ENCODE data around the gene HRCT1. TPM values are rescaled to one million over a fixed set of nuclear protein-coding genes. Genes with fewer than 3 reads are reported as not detected.
A peak's percentile ranks its signal among the peaks of the same experiment; 100 is the strongest.

Gene HRCT1
- total and polyA plus RNA-seq, 2 donors (not counting 3 experiments of a cell fraction or from before 2014, with no cell fraction given), result 1.2 to 7.0 TPM

DNA sequence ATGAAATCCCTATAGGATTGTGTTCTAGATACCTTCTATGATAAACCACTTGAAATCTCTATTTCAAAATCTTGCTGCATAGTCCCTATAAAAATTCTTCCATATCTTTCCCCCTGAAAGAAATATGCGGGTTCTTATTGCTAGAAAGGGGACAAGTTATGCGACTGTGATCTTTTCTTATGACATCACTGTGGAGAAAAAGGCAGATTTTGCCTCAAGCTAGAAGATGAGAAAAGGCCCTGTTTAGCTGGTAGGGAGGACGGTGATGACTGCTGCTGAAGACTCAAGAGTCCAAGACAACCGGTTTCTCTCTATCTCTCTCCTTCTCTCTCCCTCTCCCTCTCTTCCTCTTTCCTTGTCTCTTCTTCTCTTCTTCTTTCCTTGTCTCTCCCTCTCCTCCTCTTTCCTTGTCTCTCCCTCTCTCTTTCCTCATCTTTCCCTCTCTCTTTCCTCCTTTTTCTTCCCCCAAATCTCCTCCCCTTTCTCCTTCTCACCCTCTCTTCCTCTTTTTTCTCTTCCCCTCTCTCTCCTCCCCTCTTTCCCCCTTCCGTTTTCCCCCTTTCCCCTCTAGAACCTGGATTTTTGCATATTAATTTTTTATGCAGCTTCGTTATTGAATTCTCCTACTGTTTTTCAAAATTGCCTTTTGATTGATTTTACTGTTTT lies 46.7 kb downstream of the HRCT1 start:
- dilution Hi-C loops (cut with MboI; ENCODE audit: extremely low pct_ligation_motif_present, low sequenced_read_pairs), result no loop called here
- POLR2A ChIA-PET, result interaction anchor here (0.9 kb wide), 1 partner anchor 150 kb away, joined by 3 read pairs; no protein-coding TSS in a partner anchor
- no peak for FAIRE-seq

More for the DNA sequence above, 46.7 kb downstream of the HRCT1 start:
- H3K79me2 ChIP-seq (ENCODE audit: control insufficient read depth, insufficient read depth, low read length), result no peaks in the 10 kb centered on the region
- BruUV-seq (replicated peaks), result no TSS peak
- intact Hi-C loops (cut with micrococcal nuclease), result no loop called here
- H3K27me3 ChIP-seq (ENCODE audit: control insufficient read depth in 2 of 2, insufficient read depth in 2 of 2, low read length in 2 of 2), result no peaks in the 10 kb centered on the region
- H3K9me1 ChIP-seq (replicated peaks; ENCODE audit: control insufficient read depth, extremely low read depth, insufficient read depth, low read length), result no peaks in the 10 kb centered on the region
- DNase-seq (ENCODE audit: low read depth, low spot score), result no peak
- CTCF ChIA-PET, result interaction anchor here (0.6 to 2.8 kb wide), 14 partner anchors 35 to 217 kb away, joined by 3 to 21 read pairs (median 4); partner anchors contain the start of genes CCIN and SPAAR
- TF ChIP-seq, protein P1, sequence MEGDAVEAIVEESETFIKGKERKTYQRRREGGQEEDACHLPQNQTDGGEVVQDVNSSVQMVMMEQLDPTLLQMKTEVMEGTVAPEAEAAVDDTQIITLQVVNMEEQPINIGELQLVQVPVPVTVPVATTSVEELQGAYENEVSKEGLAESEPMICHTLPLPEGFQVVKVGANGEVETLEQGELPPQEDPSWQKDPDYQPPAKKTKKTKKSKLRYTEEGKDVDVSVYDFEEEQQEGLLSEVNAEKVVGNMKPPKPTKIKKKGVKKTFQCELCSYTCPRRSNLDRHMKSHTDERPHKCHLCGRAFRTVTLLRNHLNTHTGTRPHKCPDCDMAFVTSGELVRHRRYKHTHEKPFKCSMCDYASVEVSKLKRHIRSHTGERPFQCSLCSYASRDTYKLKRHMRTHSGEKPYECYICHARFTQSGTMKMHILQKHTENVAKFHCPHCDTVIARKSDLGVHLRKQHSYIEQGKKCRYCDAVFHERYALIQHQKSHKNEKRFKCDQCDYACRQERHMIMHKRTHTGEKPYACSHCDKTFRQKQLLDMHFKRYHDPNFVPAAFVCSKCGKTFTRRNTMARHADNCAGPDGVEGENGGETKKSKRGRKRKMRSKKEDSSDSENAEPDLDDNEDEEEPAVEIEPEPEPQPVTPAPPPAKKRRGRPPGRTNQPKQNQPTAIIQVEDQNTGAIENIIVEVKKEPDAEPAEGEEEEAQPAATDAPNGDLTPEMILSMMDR (IDR thresholded peaks at IDR 0.05; ENCODE audit: extremely low read depth in 1 of 2, insufficient read depth in 1 of 2, low read depth in 1 of 2, low read length in 2 of 2), result no peak
- H3K36me3 ChIP-seq (ENCODE audit: control insufficient read depth in 2 of 2, extremely low read depth in 1 of 2, insufficient read depth in 2 of 2, low read length in 2 of 2), result no peaks in the 10 kb centered on the region
- H3K4me3 ChIP-seq (replicated peaks in 1 of 3; ENCODE audit: insufficient read depth in 1 of 3, low read depth in 1 of 3, low read length in 3 of 3), result no peak overlapping the region
- H4K20me1 ChIP-seq (replicated peaks; ENCODE audit: control insufficient read depth, extremely low read depth, insufficient read depth, low read length), result no peaks in the 10 kb centered on the region
- peaks cover 39% of the 10 kb centered on the region for H3K4me1 ChIP-seq (ENCODE audit: control insufficient read depth, extremely low read depth, insufficient read depth, low read length)
- H3K9ac ChIP-seq (replicated peaks; ENCODE audit: extremely low read depth, insufficient read depth, low read length), result peak overlapping the region; percentile 12
- no peaks in the 10 kb centered on the region for H3K9me3 ChIP-seq (replicated peaks; ENCODE audit: control insufficient read depth, insufficient read depth, low read length)
- peak overlapping the region; percentile 85 for H3K27ac ChIP-seq (ENCODE audit: insufficient read depth, low read depth, low read length)
- peak overlapping the region; percentile 45 for H2AFZ ChIP-seq (ENCODE audit: low read depth, low read length)
- H3K4me2 ChIP-seq (ENCODE audit: insufficient read depth, low read length), result peak overlapping the region; percentile 5
